Measurements from ENCODE around the gene VPS13D.
A peak's percentile ranks its signal among the peaks of the same experiment; 100 is the strongest.

VPS13D gene, protein sequence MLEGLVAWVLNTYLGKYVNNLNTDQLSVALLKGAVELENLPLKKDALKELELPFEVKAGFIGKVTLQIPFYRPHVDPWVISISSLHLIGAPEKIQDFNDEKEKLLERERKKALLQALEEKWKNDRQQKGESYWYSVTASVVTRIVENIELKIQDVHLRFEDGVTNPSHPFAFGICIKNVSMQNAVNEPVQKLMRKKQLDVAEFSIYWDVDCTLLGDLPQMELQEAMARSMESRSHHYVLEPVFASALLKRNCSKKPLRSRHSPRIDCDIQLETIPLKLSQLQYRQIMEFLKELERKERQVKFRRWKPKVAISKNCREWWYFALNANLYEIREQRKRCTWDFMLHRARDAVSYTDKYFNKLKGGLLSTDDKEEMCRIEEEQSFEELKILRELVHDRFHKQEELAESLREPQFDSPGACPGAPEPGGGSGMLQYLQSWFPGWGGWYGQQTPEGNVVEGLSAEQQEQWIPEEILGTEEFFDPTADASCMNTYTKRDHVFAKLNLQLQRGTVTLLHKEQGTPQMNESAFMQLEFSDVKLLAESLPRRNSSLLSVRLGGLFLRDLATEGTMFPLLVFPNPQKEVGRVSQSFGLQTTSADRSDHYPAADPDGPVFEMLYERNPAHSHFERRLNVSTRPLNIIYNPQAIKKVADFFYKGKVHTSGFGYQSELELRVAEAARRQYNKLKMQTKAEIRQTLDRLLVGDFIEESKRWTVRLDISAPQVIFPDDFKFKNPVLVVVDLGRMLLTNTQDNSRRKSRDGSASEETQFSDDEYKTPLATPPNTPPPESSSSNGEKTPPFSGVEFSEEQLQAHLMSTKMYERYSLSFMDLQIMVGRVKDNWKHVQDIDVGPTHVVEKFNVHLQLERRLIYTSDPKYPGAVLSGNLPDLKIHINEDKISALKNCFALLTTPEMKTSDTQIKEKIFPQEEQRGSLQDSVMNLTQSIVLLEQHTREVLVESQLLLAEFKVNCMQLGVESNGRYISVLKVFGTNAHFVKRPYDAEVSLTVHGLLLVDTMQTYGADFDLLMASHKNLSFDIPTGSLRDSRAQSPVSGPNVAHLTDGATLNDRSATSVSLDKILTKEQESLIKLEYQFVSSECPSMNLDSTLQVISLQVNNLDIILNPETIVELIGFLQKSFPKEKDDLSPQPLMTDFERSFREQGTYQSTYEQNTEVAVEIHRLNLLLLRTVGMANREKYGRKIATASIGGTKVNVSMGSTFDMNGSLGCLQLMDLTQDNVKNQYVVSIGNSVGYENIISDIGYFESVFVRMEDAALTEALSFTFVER (N-terminal part only)

GRCh38 chr1:12229835-12230548, at the start of gene VPS13D:
TSS of gene VPS13D (plus strand) at chr1:12230030. CDS start at chr1:12234267, 4,237 bp downstream.
- peak; percentile 62 for DNase-seq

GRCh38 chr1:12180315-12180714, 49.5 kb upstream of the VPS13D start:
- no peak for DNase-seq

GRCh38 chr1:12180903-12181302, 48.9 kb upstream of the VPS13D start:
- no peak for DNase-seq

- DNase-seq, result no peak
Measured at GRCh38 chr1:12181568-12181967, 48.3 kb upstream of the VPS13D start.

DNA sequence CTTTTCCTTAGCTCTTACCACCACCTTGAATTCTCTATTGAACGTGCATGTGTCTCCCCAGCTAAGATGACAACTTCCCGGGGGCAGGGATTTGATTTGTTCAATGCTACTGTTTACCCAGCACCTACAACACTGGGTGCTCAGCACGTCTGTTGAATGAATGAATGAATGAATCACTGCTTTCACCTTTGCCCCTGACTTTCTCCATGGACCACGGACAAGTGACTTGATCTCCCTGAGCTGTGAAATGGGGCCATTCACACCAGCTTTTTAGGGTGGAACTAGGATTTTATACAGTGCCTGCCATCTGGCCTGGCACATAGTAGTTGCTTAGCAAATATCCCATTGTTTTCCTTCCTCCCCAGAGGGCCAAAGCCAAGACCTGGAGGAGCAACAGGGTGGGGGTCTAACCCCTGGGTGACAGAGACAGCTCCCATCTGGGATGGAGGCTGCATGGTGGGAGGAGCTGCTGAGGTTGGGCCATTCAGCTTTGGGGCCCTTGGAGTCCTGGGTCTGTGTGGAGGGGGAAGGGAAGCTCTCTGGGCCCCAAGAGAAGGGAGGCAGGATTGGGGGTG, 47.3 kb upstream of the VPS13D start:
- no peak for DNase-seq

GRCh38 chr1:12183095-12183794, 46.6 kb upstream of the VPS13D start:
- DNase-seq, result no peak

DNA sequence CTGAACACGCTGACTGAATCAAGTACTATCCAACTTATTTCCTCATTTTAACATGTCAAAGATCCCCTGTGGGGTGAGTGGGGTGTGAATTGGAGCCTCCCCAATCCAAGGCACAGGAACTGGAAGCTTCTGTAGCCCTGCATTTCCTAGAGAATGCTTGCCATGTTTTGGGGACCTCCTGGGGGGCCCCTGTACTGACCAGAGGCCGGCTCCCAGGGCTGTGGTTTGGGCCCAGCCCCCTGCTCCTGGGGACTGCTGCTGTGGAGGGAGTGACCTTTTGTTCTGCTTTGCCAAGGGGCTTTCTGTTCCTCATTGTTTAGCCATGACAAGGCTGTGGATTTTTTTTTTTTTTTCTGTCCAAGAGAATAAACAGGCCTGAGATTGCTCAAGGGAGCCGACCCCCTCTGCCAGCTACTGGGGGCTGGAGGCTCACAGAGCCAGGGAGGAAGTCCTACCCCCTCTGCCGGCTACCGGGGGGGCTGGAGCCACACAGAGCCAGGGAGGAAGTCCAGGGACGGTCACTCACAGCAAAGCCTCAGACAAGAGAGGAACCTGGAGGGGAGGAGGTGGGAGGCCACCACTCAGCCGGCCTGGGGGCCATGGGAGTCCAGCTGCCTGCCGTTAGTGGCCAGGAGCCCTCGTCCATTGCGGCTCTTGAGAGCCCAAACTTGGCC, 45.7 kb upstream of the VPS13D start:
- DNase-seq, result no peak

- DNase-seq, result no peak
Measured at GRCh38 chr1:12185036-12185917, 44.6 kb upstream of the VPS13D start.

DNA sequence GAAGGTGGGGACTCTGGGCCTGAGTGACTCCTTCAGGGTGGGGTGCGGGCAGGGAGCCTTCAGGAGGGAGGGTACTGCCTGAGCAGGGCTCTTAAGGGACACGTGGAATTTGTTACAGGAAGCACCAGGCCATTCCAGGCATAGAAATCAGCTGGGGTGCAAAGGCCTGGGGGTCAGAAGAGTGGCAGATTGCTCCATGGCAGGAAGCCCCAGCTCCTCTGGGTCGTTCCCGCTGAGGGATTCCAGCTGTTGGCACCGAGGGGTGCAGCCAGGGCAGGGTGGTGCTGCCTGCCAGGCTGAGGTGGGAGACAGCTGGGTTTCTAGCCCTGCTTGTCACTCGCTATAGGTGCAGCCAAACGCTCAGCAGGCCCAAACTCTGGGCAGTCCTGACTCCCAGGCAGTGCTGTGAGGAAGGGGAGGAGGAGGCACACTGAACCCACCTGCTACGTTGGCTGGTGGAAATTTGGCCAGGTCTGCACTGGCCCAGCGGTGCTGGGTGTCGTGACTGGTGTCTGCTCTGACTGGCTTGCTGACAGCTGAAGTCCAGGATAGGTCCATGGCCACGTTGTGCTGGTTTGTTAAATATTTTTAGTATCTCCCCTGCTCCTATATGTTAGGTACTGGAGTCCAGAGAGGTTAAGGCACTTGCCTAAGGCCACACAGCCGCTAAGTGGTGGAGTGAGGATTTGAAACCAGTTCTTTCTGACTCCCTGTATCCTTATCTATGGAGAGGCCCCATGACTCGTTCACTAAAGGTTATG, 43.7 kb upstream of the VPS13D start:
- no peak for DNase-seq

DNA sequence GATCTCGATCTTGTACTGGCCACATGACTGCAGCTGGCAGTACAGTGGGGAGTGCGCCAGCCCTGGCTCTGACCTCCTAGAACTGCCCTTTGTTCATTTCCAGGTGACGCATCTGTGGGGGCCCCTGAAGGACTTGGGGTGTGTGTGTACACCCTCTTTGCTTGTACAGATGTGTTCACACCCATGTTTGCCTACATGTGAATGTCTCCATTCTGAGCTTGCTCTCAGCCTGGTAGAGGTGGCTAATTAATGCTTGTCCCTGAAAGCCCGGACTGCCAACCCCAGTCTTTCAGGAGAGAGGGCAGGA, 43.2 kb upstream of the VPS13D start:
- DNase-seq, result no peak

DNA sequence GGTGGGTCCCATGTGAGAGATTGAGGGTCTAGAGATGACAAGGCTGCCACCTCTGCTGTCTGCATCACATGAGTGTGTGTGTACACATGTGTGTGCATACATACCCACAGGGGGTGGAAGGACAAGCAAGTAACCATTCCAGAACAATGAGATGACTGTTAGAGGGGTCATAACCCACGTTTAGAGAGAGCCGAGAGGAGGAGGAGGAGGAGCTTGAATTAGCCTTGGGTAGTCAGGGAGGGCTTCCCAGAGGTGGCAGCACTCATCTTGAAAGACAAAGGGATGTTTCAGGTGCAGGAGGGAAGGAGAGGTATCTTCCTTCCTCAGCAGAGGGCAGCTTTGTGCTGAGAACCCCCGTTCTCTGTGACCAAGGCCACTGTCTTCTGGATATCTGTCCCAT, 41.7 kb upstream of the VPS13D start:
- DNase-seq, result no peak

GRCh38 chr1:12188657-12189327, 41.0 kb upstream of the VPS13D start:
- no peak for DNase-seq

DNA sequence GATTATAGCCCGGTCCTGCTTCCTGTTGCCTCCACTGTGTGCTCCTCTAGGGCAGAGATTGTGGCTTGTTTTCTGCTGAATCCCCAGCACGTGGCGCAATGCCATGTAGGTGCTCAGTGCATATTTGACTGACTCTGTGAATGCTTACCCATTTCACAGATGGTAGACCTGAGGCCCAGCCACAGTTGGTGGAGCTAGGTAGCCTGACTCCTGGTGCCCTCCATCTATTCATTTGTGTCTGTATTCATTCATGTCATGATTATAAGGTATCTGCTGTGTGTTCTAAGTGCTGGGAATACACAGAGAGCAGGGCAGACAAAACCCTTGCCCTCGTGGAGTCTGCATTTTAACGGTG, 40.5 kb upstream of the VPS13D start:
- no peak for DNase-seq

DNA sequence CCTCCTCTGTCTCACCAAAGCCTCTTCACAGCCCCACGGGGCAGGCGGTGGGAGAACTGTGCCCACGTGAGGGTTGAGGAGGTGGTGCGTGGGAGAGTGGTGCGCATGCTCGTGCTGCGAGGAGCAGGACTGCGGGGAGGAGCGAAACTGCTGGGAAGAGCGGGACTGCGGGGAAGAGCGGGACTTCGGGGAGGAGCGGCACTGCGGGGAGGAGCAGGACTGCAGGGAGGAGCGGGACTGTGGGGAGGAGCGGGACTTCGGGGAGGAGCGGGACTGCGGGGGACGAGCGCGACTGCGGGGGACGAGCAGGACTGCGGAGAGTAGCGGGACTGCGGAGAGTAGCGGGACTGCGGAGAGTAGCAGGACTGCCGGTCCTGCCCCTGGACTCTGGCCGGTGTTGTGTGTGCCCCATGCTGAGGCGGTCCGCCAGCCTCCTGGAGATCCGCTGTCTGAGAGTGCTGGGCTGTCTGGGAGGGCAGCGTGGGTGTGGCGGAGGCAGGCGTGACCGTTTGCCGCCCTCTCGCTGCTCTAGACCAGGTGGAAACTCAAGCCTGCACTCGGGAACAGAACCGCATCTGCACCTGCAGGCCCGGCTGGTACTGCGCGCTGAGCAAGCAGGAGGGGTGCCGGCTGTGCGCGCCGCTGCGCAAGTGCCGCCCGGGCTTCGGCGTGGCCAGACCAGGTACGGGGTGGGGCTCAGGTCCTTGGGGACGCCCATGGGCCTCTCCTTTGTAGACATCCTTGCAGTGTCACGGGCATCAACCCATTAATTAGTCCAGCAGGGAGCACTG, 38.4 kb upstream of the VPS13D start:
- peak; percentile 79 for DNase-seq

DNA sequence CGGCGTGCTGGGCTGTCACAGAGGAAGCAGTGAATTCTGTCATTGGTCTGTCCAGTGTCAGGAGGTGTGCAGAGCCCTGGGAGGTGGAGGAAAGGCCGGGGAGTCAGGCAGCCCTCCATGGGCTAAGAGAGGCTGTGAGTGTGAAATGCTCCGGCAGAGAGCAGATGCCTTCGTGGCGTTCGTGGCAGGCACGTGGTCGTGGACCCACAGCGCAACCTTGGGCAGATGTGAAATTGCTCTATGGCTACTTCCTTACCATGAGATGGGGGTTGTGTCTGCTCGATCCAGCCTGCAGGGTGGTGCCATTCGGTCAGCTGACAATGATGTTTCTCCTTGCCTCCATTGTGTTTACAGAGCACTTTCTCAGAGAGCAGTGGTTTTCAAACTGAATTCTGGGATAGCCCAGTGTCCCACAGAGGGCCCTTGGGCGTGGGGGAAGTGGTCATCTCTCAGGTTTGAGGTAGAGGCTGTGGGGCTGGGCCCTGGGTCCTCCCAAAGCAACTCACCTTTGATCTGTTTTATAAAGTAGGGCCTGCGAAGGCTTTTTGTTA, 35.1 kb upstream of the VPS13D start:
- DNase-seq, result no peak

DNA sequence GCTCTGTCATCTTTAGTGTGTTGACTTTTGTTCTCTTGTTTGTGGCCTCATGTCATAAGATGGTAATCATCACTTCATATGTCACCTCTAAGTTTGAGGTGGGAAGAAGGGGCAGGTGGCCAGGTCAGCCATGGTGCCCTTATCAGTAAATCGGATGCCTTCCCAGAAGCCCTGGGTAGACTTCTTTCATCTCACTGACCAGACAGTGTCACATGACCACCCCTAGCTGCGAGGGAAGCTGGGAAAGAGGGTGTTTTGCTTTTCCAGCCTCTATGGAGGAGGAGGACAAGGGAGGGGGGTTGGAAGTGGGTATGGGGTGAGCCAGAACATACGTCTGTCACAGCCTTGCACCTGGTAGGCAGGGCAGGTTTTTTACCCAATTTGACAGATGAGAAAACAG, 34.4 kb upstream of the VPS13D start:
- DNase-seq, result no peak

Data from NCI-H146 (cell line).